B cell (primary cell): ENCODE data around the gene CHST15. TPM values are rescaled to one million over a fixed set of nuclear protein-coding genes. Genes with fewer than 3 reads are reported as not detected.
A peak's percentile ranks its signal among the peaks of the same experiment; 100 is the strongest.

Experiments used
- ATAC-seq: fragments of 200-7000 bp; cut with Tn5 transposase; one replicate; pipeline ENCODE4 v1.10.0; 2021; ENCODE audit warnings: low read depth, mild to moderate bottlenecking, moderate number of reproducible peaks, moderate library complexity
- CTCF ChIA-PET: fragments of 350-600 bp; sonication (Branson Sonifier 250); formaldehyde crosslinking; loops from one replicate; lab custom pipeline; 2021; ENCODE audit warnings: antibody characterized with exemption, inconsistent platforms; lab: Charles Lee
- POLR2A ChIA-PET: fragments of 350-600 bp; sonication (Branson Sonifier 250); formaldehyde crosslinking; loops from one replicate; lab custom pipeline; 2021; ENCODE audit warnings: antibody characterized with exemption; lab: Charles Lee
- DNase-seq: peaks from one replicate; pipeline ENCODE4 v3.0.0; 2013
- H2AFZ ChIP-seq: 2 replicates; pipeline ENCODE4 v1.6.1; 2012; ENCODE audit warnings: mild to moderate bottlenecking, low read depth, low read length; ENCODE audit not compliant: insufficient read depth, poor library complexity, severe bottlenecking
- H3K27ac ChIP-seq, 2 donors: 1 replicate in 1 of 2; 2 replicates in 1 of 2; pipeline ENCODE4 v1.5.1; 2012 to 2013; ENCODE audit warnings: low read length in 2 of 2, mild to moderate bottlenecking in 2 of 2, moderate library complexity in 1 of 2
- H3K27me3 ChIP-seq, 4 experiments: fragments of 200-600 bp in 1 of 4; sonication (generic) in 1 of 4; replicated peaks in 1 of 4; 1 replicate in 2 of 4; 2 replicates in 2 of 4; pipeline versions ENCODE4 v1.6.1 to v1.7.0; 2013 to 2016; ENCODE audit warnings: low read length in 3 of 4, mild to moderate bottlenecking in 2 of 4, mixed read lengths in 1 of 4, moderate library complexity in 1 of 4; ENCODE audit not compliant: insufficient read depth in 4 of 4, control insufficient read depth in 3 of 4; ENCODE audit errors: control extremely low read depth in 1 of 4
- H3K36me3 ChIP-seq, 2 experiments: replicated peaks in 1 of 2; 1 replicate in 1 of 2; 2 replicates in 1 of 2; pipeline versions ENCODE4 v1.6.1 to v1.7.1; 2013; ENCODE audit warnings: low read length in 1 of 2; ENCODE audit not compliant: insufficient read depth in 2 of 2, control insufficient read depth in 1 of 2; ENCODE audit errors: control extremely low read depth in 1 of 2, extremely low read depth in 1 of 2
- H3K4me1 ChIP-seq, 2 donors: fragments of 200-600 bp in 1 of 2; sonication (generic) in 1 of 2; 1 replicate in 1 of 2; 2 replicates in 1 of 2; pipeline versions ENCODE4 v1.5.1 to v1.6.1; 2013 to 2017; ENCODE audit warnings: low read length in 2 of 2; ENCODE audit not compliant: control insufficient read depth in 2 of 2, insufficient read depth in 2 of 2
- H3K4me2 ChIP-seq: replicated peaks from 2 replicates; pipeline ENCODE3; 2012; ENCODE audit warnings: mild to moderate bottlenecking, low read depth, low read length; ENCODE audit not compliant: poor library complexity, severe bottlenecking
- H3K4me3 ChIP-seq, 5 experiments: fragments of 200-600 bp in 1 of 5; sonication (generic) in 1 of 5; 1 replicate in 3 of 5; 2 replicates in 2 of 5; pipeline versions ENCODE4 v1.5.1 to v1.7.0; 2011 to 2016; ENCODE audit warnings: low read length in 4 of 5, mild to moderate bottlenecking in 4 of 5, low read depth in 2 of 5, control low read depth in 1 of 5, moderate library complexity in 1 of 5; ENCODE audit not compliant: insufficient read depth in 1 of 5; ENCODE audit errors: control extremely low read depth in 1 of 5, extremely low read depth in 1 of 5
- H3K79me2 ChIP-seq: fragments of 200-600 bp; sonication (generic); one replicate; pipeline ENCODE4 v1.6.0; 2016; ENCODE audit warnings: low read length; ENCODE audit not compliant: control insufficient read depth, insufficient read depth
- H3K9ac ChIP-seq: fragments of 200-600 bp; sonication (generic); 2 replicates; pipeline ENCODE4 v1.6.1; 2017; ENCODE audit warnings: mild to moderate bottlenecking, low read length, moderate library complexity
- H3K9me3 ChIP-seq, 3 donors: one replicate each; pipeline versions ENCODE4 v1.6.1 to v1.7.1; 2013; ENCODE audit warnings: low read length in 2 of 3; ENCODE audit not compliant: control insufficient read depth in 2 of 3, insufficient read depth in 1 of 3; ENCODE audit errors: control extremely low read depth in 1 of 3
- H4K20me1 ChIP-seq: 2 replicates; pipeline ENCODE4 v1.6.0; 2012; ENCODE audit warnings: mild to moderate bottlenecking, low read length; ENCODE audit not compliant: insufficient read depth, control insufficient read depth, poor library complexity, severe bottlenecking
- H3K27ac Mint-ChIP-seq: one replicate; pipeline ENCODE4 v1.8.0; 2021; ENCODE audit warnings: mixed read lengths
- H3K27me3 Mint-ChIP-seq: one replicate; pipeline ENCODE4 v1.8.0; 2021; ENCODE audit warnings: mixed read lengths
- H3K4me1 Mint-ChIP-seq: one replicate; pipeline ENCODE4 v1.8.0; 2021; ENCODE audit warnings: mixed read lengths
- H3K4me3 Mint-ChIP-seq: one replicate; pipeline ENCODE4 v1.8.0; 2021; ENCODE audit warnings: mixed read lengths
- H3K9me3 Mint-ChIP-seq: one replicate; pipeline ENCODE4 v1.8.0; 2022; ENCODE audit warnings: mixed read lengths; ENCODE audit not compliant: insufficient read depth
- EZH2 ChIP-seq: IDR thresholded peaks from 2 replicates; pipeline ENCODE4 v1.6.1; 2012; ENCODE audit warnings: borderline replicate concordance, low read depth, mild to moderate bottlenecking, moderate library complexity, low read length; ENCODE audit not compliant: insufficient read depth, poor library complexity, severe bottlenecking
- WGBS: methylation state at CpG from one replicate; pipeline ENCODE4 v1.1.5; 2013; ENCODE audit warnings: missing lambda C conversion rate; ENCODE audit not compliant: insufficient coverage; 5-methylcytosine and 5-hydroxymethylcytosine counted together
- intact Hi-C: fragments of 100-400 bp; cut with micrococcal nuclease; formaldehyde crosslinking; loops from one replicate; pipeline ENCODE4 v1.10.0; 2022
- polyA plus RNA-seq: library from polyadenylated mRNA; depleted of rRNA; stranded (reverse); fragments of >200 nt; gene quantifications from 2 replicates; pipeline ENCODE4 v1.2.3, GENCODE V29; 2012
- total RNA-seq, 2 donors: library from RNA; stranded (reverse); fragments of 120-200 nt in 1 of 2; gene quantifications; 1 replicate in 1 of 2; 2 replicates in 1 of 2; pipeline versions ENCODE4 v1.2.3 to v1.2.4, GENCODE V29; 2013 to 2022
- TF ChIP-seq, protein P1 (sequence below): fragments of 200-600 bp; IDR thresholded peaks from one replicate; pipeline ENCODE4 v1.8.0; 2022; ENCODE audit warnings: antibody characterized with exemption, mild to moderate bottlenecking

Gene CHST15
- total and polyA plus RNA-seq, 2 donors (not counting 1 experiment from before 2014, with no cell fraction given), result 17.9 to 75.4 TPM

DNA sequence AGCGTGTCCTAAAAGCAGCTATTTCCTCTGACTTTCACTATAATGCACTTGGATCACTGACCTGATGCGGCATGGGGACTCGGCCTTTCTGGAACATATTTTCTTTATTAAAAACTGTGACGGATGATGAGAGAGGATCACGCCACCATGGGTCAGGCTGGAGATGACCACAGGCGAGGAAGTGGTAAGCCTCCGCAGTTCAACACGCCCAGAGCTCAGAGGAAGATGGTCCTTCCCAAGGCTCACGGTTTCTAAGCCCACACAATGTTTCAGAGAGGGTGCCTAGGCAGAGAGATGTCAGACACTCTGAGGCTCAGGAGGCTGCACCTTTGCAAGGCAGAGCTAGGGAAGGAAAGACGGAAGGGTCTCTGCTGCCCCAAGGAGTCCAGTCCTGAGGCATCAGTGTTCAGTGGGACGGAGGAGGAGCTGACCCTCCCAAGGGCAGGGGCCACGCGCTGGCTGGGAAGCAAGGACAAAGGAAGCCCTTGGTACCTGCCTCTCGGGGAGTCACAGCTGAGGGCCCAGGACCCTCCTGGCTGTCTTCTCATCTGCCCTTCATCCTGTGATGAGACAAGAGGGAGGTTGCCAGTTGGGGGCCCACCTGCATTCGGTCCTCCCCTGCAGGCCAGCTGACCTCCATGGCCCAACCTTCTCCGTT is 9.5 kb downstream of the CHST15 start:
- Histone ChIP-seq H3K79me2 (peaks cover 73% of the 10 kb centered on the region), H3K9ac (no peak overlapping the region), H3K4me3 (no peak overlapping the region), H3K4me1 (peaks cover 52 to 64% of the 10 kb centered on the region in 2 donors), H3K27ac (no peak overlapping the region), H4K20me1 (peaks cover 58% of the 10 kb centered on the region), H3K36me3 (peaks cover 0 to 19% of the 10 kb centered on the region in 2 experiments), H3K27me3 (no peaks in the 10 kb centered on the region), H3K9me3 (no peaks in the 10 kb centered on the region), H2AFZ (no peak overlapping the region), H3K4me2 (peak overlapping the region; percentile 52)
- H3K9me3 Mint-ChIP-seq, result no peaks in the 10 kb centered on the region
- CTCF ChIA-PET, result interaction anchor here (0.7 to 2.2 kb wide), 6 partner anchors 9 to 168 kb away, joined by 3 to 7 read pairs (median 4); no protein-coding TSS in a partner anchor
- ATAC-seq (no peak), DNase-seq (no peak)
- POLR2A ChIA-PET, result interaction anchor here (0.6 to 1.8 kb wide), 3 partner anchors 9 to 48 kb away, joined by 3 read pairs; partner anchors contain the start of gene CHST15
- TF ChIP-seq EZH2, result no peak
- TF ChIP-seq, protein P1, sequence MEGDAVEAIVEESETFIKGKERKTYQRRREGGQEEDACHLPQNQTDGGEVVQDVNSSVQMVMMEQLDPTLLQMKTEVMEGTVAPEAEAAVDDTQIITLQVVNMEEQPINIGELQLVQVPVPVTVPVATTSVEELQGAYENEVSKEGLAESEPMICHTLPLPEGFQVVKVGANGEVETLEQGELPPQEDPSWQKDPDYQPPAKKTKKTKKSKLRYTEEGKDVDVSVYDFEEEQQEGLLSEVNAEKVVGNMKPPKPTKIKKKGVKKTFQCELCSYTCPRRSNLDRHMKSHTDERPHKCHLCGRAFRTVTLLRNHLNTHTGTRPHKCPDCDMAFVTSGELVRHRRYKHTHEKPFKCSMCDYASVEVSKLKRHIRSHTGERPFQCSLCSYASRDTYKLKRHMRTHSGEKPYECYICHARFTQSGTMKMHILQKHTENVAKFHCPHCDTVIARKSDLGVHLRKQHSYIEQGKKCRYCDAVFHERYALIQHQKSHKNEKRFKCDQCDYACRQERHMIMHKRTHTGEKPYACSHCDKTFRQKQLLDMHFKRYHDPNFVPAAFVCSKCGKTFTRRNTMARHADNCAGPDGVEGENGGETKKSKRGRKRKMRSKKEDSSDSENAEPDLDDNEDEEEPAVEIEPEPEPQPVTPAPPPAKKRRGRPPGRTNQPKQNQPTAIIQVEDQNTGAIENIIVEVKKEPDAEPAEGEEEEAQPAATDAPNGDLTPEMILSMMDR, result no peak
- WGBS, result 97% methylated on average over 13 of the region's 16 CpGs
- H3K27me3 Mint-ChIP-seq, result no peaks in the 10 kb centered on the region
- intact Hi-C loops, result no loop called here
- H3K27ac Mint-ChIP-seq, result no peak overlapping the region
- peak overlapping the region; percentile 2 for H3K4me3 Mint-ChIP-seq
- H3K4me1 Mint-ChIP-seq, result peaks cover 76% of the 10 kb centered on the region
